HepG2 (cell line): ENCODE results near the gene PLLP. TPM values are rescaled to one million over a fixed set of nuclear protein-coding genes. Genes with fewer than 3 reads are reported as not detected.

Experiments
- AGO1 ChIP-seq: fragments of 200-400 bp; formaldehyde crosslinking; IDR thresholded peaks from 2 replicates; pipeline ENCODE4 v1.6.1; 2017; ENCODE audit warnings: mild to moderate bottlenecking, low read depth, low read length, moderate library complexity; ENCODE audit not compliant: poor library complexity, severe bottlenecking
- BORCS8-MEF2B ChIP-seq: sonication (generic); formaldehyde crosslinking; IDR thresholded peaks from 2 replicates; pipeline ENCODE4 v1.8.0; 2022; ENCODE audit warnings: mild to moderate bottlenecking, missing genetic modification reagents
- CAMTA2 ChIP-seq: sonication (generic); formaldehyde crosslinking; IDR thresholded peaks from 2 replicates; pipeline ENCODE4 v1.4.0; 2020; ENCODE audit warnings: mild to moderate bottlenecking, missing genetic modification reagents, borderline replicate concordance
- DNMT1 ChIP-seq: sonication (generic); formaldehyde crosslinking; IDR thresholded peaks from 2 replicates; pipeline ENCODE4 v1.5.1; 2020; ENCODE audit warnings: mild to moderate bottlenecking, missing genetic modification reagents
- GLI4 ChIP-seq: sonication (generic); formaldehyde crosslinking; IDR thresholded peaks from 2 replicates; pipeline ENCODE4 v1.5.1; 2020; ENCODE audit warnings: missing genetic modification reagents, mild to moderate bottlenecking, moderate library complexity, borderline replicate concordance
- GPBP1L1 ChIP-seq: sonication (generic); formaldehyde crosslinking; IDR thresholded peaks from 2 replicates; pipeline ENCODE4 v1.5.0; 2020; ENCODE audit warnings: mild to moderate bottlenecking, missing genetic modification reagents
- HNF4A ChIP-seq: sonication (generic); formaldehyde crosslinking; IDR thresholded peaks from 2 replicates; pipeline ENCODE4 v1.4.0; 2020; ENCODE audit warnings: missing genetic modification reagents
- HOXA5 ChIP-seq: sonication (generic); formaldehyde crosslinking; IDR thresholded peaks from 2 replicates; pipeline ENCODE4 v1.4.0; 2020; ENCODE audit warnings: missing genetic modification reagents
- HOXA9 ChIP-seq: sonication (generic); formaldehyde crosslinking; IDR thresholded peaks from 2 replicates; pipeline ENCODE4 v1.8.1; 2022; ENCODE audit warnings: missing genetic modification reagents, mild to moderate bottlenecking, moderate library complexity, borderline replicate concordance
- KMT2A ChIP-seq: sonication (generic); formaldehyde crosslinking; IDR thresholded peaks from 2 replicates; pipeline ENCODE4 v1.4.0; 2020; ENCODE audit warnings: missing genetic modification reagents
- MEIS2 ChIP-seq: sonication (generic); formaldehyde crosslinking; IDR thresholded peaks from 2 replicates; pipeline ENCODE4 v1.9.0; 2021; ENCODE audit warnings: mild to moderate bottlenecking, missing genetic modification reagents
- PLRG1 ChIP-seq: fragments of 450-650 bp; conservative IDR thresholded peaks from 2 replicates; pipeline ENCODE4 v1.6.1; 2016
- RBFOX2 ChIP-seq: fragments of 200-400 bp; formaldehyde crosslinking; IDR thresholded peaks from 2 replicates; pipeline ENCODE4 v1.6.1; 2017; ENCODE audit warnings: low read depth, mild to moderate bottlenecking, low read length
- RXRA ChIP-seq: sonication (generic); formaldehyde crosslinking; IDR thresholded peaks from 2 replicates; pipeline ENCODE4 v1.5.1; 2020; ENCODE audit warnings: missing genetic modification reagents
- SALL1 ChIP-seq: sonication (generic); formaldehyde crosslinking; IDR thresholded peaks from 2 replicates; pipeline ENCODE4 v1.8.0; 2022; ENCODE audit warnings: mild to moderate bottlenecking, missing genetic modification reagents
- STAT5B ChIP-seq: sonication (generic); formaldehyde crosslinking; IDR thresholded peaks from 2 replicates; pipeline ENCODE4 v1.4.0; 2020; ENCODE audit warnings: missing genetic modification reagents
- TEAD3 ChIP-seq: optimal IDR thresholded peaks from 2 replicates; pipeline ENCODE3; 2016; ENCODE audit warnings: borderline replicate concordance
- USF2 ChIP-seq, 2 experiments: sonication (generic) in 1 of 2; formaldehyde crosslinking in 1 of 2; IDR thresholded peaks; 2 replicates each; pipeline versions ENCODE4 v1.5.1 to v1.6.1; 2011 to 2020; ENCODE audit warnings: borderline replicate concordance in 1 of 2, low read depth in 1 of 2, low read length in 1 of 2, mild to moderate bottlenecking in 1 of 2, missing genetic modification reagents in 1 of 2, moderate library complexity in 1 of 2
- ZFP1 ChIP-seq: IDR thresholded peaks from 2 replicates; pipeline ENCODE4 v1.6.1; 2016
- ZFP91 ChIP-seq: sonication (generic); formaldehyde crosslinking; IDR thresholded peaks from 2 replicates; pipeline ENCODE4 v1.9.0; 2022; ENCODE audit warnings: missing genetic modification reagents, mild to moderate bottlenecking, borderline replicate concordance
- ZNF589 ChIP-seq: sonication (generic); formaldehyde crosslinking; conservative IDR thresholded peaks from 2 replicates; pipeline ENCODE4 v1.8.0; 2022; ENCODE audit warnings: mild to moderate bottlenecking, moderate library complexity, missing genetic modification reagents
- polyA plus RNA-seq, 8 experiments: library from polyadenylated mRNA; depleted of rRNA in 3 of 8; stranded (reverse) in 7 of 8; unstranded in 1 of 8; fragments of >200 nt; fragmentation: Illumina TruSeq in 4 of 8; extraction: Trizol in 4 of 8; gene quantifications; 2 replicates each; pipeline versions ENCODE4 v1.2.1 to v1.2.3, GENCODE V29; 2011 to 2016; ENCODE audit warnings: low read depth in 4 of 8, missing spikeins in 1 of 8, mixed read lengths in 1 of 8; ENCODE audit not compliant: insufficient read depth in 1 of 8
- total RNA-seq, 5 experiments: library from RNA; depleted of rRNA; stranded (reverse); fragments of >200 nt; fragmentation: Illumina TruSeq; extraction: Trizol; gene quantifications; 2 replicates each; pipeline ENCODE4 v1.2.3, GENCODE V29; 2016; ENCODE audit warnings: low read depth in 1 of 5

The PLLP gene
- total and polyA plus RNA-seq, 2 of the 13 experiments (the other 11 are each of a cell fraction or from before 2014, with no cell fraction given): 60.6 to 127 TPM

- TF ChIP-seq RXRA (CRISPR knock-in tag) (peak; percentile 7; the same call in 1 of the 2 replicates), GLI4 (no peak), HNF4A (CRISPR knock-in tag) (no peak), DNMT1 (CRISPR knock-in tag) (no peak), ZFP1 (CRISPR knock-in tag) (no peak), GPBP1L1 (CRISPR knock-in tag) (no peak), ZFP91 (CRISPR knock-in tag) (peak; percentile 70; the same call in 1 of the 2 replicates), USF2 (IDR thresholded peaks at IDR 0.05; ENCODE audit: low read depth, low read length) (no peak), USF2 (CRISPR knock-in tag; IDR thresholded peaks at IDR 0.05; ENCODE audit: borderline replicate concordance) (no peak), CAMTA2 (no peak), HOXA9 (CRISPR knock-in tag) (no peak), AGO1 (no peak), MEIS2 (CRISPR knock-in tag) (no peak), SALL1 (no peak; the same call in 1 of the 2 replicates), STAT5B (CRISPR knock-in tag) (no peak), TEAD3 (CRISPR knock-in tag) (no peak), ZNF589 (no peak), PLRG1 (no peak), BORCS8-MEF2B (peak; percentile 8; the same call in 1 of the 2 replicates), KMT2A (CRISPR knock-in tag) (no peak), RBFOX2 (peak; percentile 65), HOXA5 (CRISPR knock-in tag) (no peak)
Measured at GRCh38 chr16:57245472-57246113, 38.9 kb downstream of the PLLP start (continued).
